GM21528 (cell line): ENCODE results near the gene NSD1.

ENCODE experiments used
- ATAC-seq: cut with Tn5 transposase; IDR thresholded peaks from one replicate; pipeline ENCODE4 v1.9.1; 2021; ENCODE audit warnings: mild to moderate bottlenecking, moderate library complexity; ENCODE audit not compliant: unreplicated experiment, low FRiP score

NSD1 gene

GRCh38 chr5:177096162-177097015, 37.2 kb upstream of the NSD1 start:
- ATAC-seq, result no peak

DNA sequence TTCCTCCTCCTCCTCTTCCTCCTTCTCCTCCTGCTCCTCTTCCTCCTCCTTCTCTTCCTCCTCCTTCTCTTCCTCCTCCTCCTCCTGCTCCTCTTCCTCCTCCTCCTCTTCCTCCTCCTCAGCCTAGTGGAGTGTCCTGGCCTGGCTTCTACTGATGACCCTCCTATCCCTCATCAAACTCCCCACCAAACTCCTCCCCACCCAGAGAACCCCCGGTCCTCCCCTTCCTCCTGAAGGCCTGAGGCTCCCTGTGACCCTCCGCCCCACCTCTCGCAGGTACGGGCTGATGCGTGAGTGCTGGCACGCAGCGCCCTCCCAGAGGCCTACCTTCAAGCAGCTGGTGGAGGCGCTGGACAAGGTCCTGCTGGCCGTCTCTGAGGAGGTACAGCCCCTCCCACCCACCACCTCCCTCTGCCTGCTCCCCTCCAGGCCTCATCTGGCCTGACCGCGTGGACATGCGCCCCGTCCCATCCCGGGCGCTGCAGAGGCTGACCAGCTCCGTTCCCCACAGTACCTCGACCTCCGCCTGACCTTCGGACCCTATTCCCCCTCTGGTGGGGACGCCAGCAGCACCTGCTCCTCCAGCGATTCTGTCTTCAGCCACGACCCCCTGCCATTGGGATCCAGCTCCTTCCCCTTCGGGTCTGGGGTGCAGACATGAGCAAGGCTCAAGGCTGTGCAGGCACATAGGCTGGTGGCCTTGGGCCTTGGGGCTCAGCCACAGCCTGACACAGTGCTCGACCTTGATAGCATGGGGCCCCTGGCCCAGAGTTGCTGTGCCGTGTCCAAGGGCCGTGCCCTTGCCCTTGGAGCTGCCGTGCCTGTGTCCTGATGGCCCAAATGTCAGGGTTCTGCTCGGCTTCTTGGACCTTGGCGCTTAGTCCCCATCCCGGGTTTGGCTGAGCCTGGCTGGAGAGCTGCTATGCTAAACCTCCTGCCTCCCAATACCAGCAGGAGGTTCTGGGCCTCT, 36.3 kb upstream of the NSD1 start:
- no peak for ATAC-seq

- ATAC-seq, result no peak
Measured at GRCh38 chr5:177098120-177098469, 35.5 kb upstream of the NSD1 start.

DNA sequence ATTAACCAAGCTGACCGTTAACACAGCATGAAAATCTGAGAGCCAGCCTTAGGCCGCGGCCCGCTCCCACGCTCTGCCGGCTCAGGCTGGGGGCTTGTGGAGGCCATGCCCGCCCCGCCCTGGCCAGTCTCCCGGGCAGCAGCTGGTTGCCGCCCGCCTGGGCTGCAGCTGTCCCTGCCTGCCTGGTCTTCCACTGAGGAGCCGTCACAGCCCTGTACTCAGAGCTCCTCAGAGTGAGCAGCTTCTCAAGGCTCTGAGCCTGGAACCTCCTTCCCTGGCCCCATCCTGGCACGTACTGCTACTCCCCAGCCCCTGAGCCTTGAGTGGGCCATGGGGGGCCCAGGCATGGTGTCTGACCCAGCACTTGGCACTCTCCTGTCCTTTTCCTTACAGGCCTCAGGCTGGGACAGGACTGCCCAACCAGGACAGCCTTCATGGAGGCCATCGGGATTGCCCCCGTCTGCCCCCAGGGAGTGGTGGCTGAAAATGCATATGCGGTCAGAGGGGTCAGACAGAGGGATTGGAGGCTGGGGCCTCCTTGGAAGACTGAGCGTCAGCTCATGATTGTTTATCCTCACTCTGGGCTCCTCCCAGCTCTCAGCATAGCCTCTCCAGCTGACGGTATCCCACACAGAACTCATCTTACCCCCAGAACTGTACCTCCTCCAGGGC, 35.0 kb upstream of the NSD1 start:
- no peak for ATAC-seq

DNA sequence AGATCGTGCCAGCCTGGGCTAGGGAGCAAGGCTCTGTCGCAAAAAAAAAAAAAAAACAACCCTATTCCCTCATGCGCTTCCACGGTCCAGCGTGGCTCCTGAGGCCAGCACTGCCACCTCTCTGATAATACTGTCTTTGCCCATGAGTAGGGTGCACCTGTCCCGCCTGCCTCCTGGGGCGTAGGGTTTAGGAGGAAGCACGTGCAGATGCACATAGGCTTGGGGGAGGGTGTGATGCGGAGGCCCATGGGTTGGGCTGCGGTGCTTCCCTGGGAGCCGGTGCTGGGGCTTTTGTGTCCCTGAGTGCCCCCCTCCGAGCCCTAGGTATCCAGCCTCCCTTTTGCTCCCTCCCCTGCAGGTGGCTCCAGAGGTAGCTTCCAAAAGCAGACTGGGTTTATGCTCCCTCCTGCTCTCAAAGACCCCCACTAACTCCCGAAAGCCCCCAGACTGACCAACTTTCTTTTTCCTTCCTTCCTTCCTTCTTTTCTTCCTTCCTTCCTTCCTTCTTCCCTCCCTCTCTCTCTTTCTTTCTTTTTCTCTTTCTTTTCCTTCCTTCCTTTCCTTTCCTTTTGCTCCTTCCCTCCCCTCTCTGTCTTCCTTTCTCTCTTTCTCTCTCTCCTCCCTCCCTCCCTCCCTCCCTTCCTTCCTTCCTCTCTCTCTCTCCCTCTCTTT, 34.0 kb upstream of the NSD1 start:
- ATAC-seq, result no peak

DNA sequence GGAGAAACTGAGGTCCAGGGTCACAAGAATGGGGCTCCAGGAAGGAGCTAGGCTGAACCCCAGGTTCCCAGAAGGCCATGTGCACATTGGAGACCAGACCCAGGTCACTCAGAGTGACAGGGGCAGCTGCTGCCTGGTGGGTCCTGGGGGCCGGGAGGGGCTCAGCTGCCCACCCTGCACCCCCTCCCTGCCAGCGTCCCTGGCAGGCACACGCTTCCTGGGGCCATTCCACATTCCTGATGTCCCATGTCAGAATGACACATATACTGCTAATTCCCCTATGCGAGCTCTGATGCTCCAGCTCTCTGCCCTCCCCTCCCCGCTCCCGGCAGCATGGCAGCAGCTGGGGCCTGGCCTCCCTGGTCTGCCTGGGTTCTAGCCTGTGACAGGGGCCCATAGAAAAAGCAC, 32.9 kb upstream of the NSD1 start:
- ATAC-seq, result no peak

- no peak for ATAC-seq
Measured at GRCh38 chr5:177103523-177104253, 29.9 kb upstream of the NSD1 start.

- ATAC-seq, result no peak
Measured at GRCh38 chr5:177105691-177106476, 27.7 kb upstream of the NSD1 start.

GRCh38 chr5:177107159-177107558, 26.4 kb upstream of the NSD1 start:
- no peak for ATAC-seq

DNA sequence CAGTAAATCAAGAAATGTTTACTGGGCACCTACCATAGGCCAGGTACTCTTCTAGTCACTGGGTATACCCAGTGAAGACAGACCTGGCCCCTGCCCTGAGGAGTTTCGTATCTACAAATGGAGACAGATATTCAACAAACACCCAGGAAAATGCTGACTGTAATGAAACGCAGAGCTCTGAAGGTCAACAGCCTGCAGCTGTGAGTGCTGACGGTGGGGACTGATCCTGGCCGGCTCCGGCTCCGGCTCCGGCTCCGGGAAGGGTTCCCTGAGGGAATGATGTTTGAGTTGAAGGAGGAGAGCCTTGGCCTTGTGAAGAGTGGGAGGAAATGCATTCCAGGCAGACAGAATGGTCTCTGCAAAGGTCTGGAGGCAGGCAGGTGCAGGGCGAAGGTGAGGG, 23.8 kb upstream of the NSD1 start:
- no peak for ATAC-seq

- no peak for ATAC-seq
Measured at GRCh38 chr5:177111720-177112394, 21.7 kb upstream of the NSD1 start.

GRCh38 chr5:177112589-177113220, 20.9 kb upstream of the NSD1 start:
- ATAC-seq, result no peak

- no peak for ATAC-seq
Measured at GRCh38 chr5:177113566-177114424, 19.8 kb upstream of the NSD1 start.

GRCh38 chr5:177116631-177117373, 16.8 kb upstream of the NSD1 start:
- no peak for ATAC-seq

GRCh38 chr5:177117441-177118045, 16.0 kb upstream of the NSD1 start:
- ATAC-seq, result no peak

DNA sequence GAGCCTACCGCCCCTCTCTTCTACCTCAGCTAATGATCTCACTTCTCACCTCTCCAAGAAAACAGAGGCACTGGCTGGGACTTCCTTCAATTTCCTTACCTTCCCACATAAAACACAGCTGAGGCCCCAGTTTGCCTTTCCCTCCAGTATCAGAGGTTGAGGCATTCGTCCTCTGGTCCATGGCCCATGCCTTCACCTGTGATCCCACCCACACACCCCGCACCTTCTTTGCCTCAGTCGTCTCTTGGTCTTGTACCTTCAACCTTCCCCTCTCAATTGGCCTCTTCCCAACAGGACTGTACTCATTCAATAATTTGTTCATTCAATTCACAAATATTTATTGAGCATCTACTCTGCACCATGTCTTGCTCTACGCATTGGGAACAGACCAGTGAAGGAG, 11.0 kb upstream of the NSD1 start:
- no peak for ATAC-seq
